H9 (cell line): Measurements from ENCODE around the gene CYP27A1. TPM values are rescaled to one million over a fixed set of nuclear protein-coding genes. Genes with fewer than 3 reads are reported as not detected.

Experiments
- DNase-seq: peaks from one replicate; pipeline ENCODE4 v3.0.0-alpha.2; 2017
- H2AFZ ChIP-seq: one replicate; pipeline ENCODE4 v1.6.1; 2013; ENCODE audit warnings: mild to moderate bottlenecking, low read length, control low read depth, moderate library complexity
- H2AK5ac ChIP-seq: 2 replicates; pipeline ENCODE4 v1.6.1; 2013; ENCODE audit warnings: low read length, control low read depth, mixed read lengths; ENCODE audit not compliant: insufficient read length
- H2BK120ac ChIP-seq: one replicate; pipeline ENCODE4 v1.6.1; 2013; ENCODE audit warnings: low read depth, mild to moderate bottlenecking, low read length, control low read depth, inconsistent platforms; ENCODE audit not compliant: poor library complexity, severe bottlenecking
- H2BK12ac ChIP-seq: 2 replicates; pipeline ENCODE4 v1.6.1; 2013; ENCODE audit warnings: low read length, control low read depth, mixed read lengths, low read depth; ENCODE audit not compliant: insufficient read length
- H2BK15ac ChIP-seq: 2 replicates; pipeline ENCODE4 v1.6.1; 2013; ENCODE audit warnings: low read depth, low read length, control low read depth
- H2BK20ac ChIP-seq: one replicate; pipeline ENCODE4 v1.6.1; 2013; ENCODE audit warnings: low read depth, mild to moderate bottlenecking, low read length, control low read depth, inconsistent platforms; ENCODE audit not compliant: poor library complexity, severe bottlenecking
- H2BK5ac ChIP-seq: 2 replicates; pipeline ENCODE4 v1.6.1; 2013; ENCODE audit warnings: low read length, control low read depth, mixed read lengths; ENCODE audit not compliant: insufficient read length
- H3K14ac ChIP-seq: 2 replicates; pipeline ENCODE4 v1.6.1; 2013; ENCODE audit warnings: low read length, control low read depth; ENCODE audit not compliant: insufficient read depth
- H3K18ac ChIP-seq: 2 replicates; pipeline ENCODE4 v1.6.1; 2013; ENCODE audit warnings: low read depth, mild to moderate bottlenecking, mixed read lengths, low read length, control low read depth; ENCODE audit not compliant: insufficient read length
- H3K23ac ChIP-seq: 2 replicates; pipeline ENCODE4 v1.6.1; 2013; ENCODE audit warnings: low read length, control low read depth, mixed read lengths, low read depth; ENCODE audit not compliant: insufficient read length
- H3K23me2 ChIP-seq: 2 replicates; pipeline ENCODE4 v1.6.1; 2013; ENCODE audit warnings: low read depth, mild to moderate bottlenecking, mixed read lengths, low read length, control low read depth; ENCODE audit not compliant: insufficient read length, poor library complexity, severe bottlenecking
- H3K27ac ChIP-seq: 2 replicates; pipeline ENCODE4 v1.5.1; 2013; ENCODE audit warnings: low read length, control low read depth, mixed read lengths, low read depth; ENCODE audit not compliant: insufficient read length
- H3K27me3 ChIP-seq: 2 replicates; pipeline ENCODE4 v1.6.1; 2013; ENCODE audit warnings: low read length, control low read depth, inconsistent platforms; ENCODE audit not compliant: insufficient read depth
- H3K4ac ChIP-seq: 2 replicates; pipeline ENCODE4 v1.6.1; 2013; ENCODE audit warnings: low read depth, mild to moderate bottlenecking, control low read depth, inconsistent platforms, low read length, moderate library complexity
- H3K4me1 ChIP-seq: 2 replicates; pipeline ENCODE4 v1.6.1; 2013; ENCODE audit warnings: low read length, control low read depth, inconsistent platforms; ENCODE audit not compliant: insufficient read depth
- H3K4me2 ChIP-seq: 2 replicates; pipeline ENCODE4 v1.6.1; 2013; ENCODE audit warnings: low read length, control low read depth, mixed read lengths; ENCODE audit not compliant: insufficient read length, insufficient read depth
- H3K56ac ChIP-seq: 2 replicates; pipeline ENCODE4 v1.6.1; 2013; ENCODE audit warnings: low read depth, mild to moderate bottlenecking, mixed read lengths, low read length, control low read depth; ENCODE audit not compliant: insufficient read length
- H3K79me1 ChIP-seq: 2 replicates; pipeline ENCODE4 v1.6.1; 2013; ENCODE audit warnings: low read depth, mild to moderate bottlenecking, moderate library complexity, low read length, control low read depth, inconsistent platforms; ENCODE audit not compliant: insufficient read depth, poor library complexity, severe bottlenecking
- H3K79me2 ChIP-seq: 2 replicates; pipeline ENCODE4 v1.6.1; 2013; ENCODE audit warnings: low read length, control low read depth, inconsistent platforms; ENCODE audit not compliant: insufficient read depth
- H3K9ac ChIP-seq: 2 replicates; pipeline ENCODE4 v1.6.1; 2013; ENCODE audit warnings: low read length, control low read depth, mixed read lengths; ENCODE audit not compliant: insufficient read length; ENCODE audit errors: extremely low read depth
- H3K9me3 ChIP-seq: one replicate; pipeline ENCODE4 v1.6.1; 2013; ENCODE audit warnings: low read depth, low read length, inconsistent platforms; ENCODE audit not compliant: control insufficient read depth
- H3T11ph ChIP-seq: one replicate; pipeline ENCODE4 v1.6.1; 2013; ENCODE audit warnings: mild to moderate bottlenecking, low read length, control low read depth, inconsistent platforms
- H4K20me1 ChIP-seq: one replicate; pipeline ENCODE4 v1.6.1; 2013; ENCODE audit not compliant: control insufficient read depth, insufficient read length, insufficient read depth
- H4K5ac ChIP-seq: 2 replicates; pipeline ENCODE4 v1.6.1; 2013; ENCODE audit warnings: low read depth, mild to moderate bottlenecking, mixed read lengths, low read length, control low read depth; ENCODE audit not compliant: insufficient read length
- H4K8ac ChIP-seq: replicated peaks from 2 replicates; pipeline ENCODE4 v1.6.1; 2013; ENCODE audit warnings: low read length, control low read depth, mixed read lengths, low read depth; ENCODE audit not compliant: insufficient read length
- H4K91ac ChIP-seq: 2 replicates; pipeline ENCODE4 v1.6.1; 2013; ENCODE audit warnings: low read depth, mild to moderate bottlenecking, moderate library complexity, mixed read lengths, low read length, control low read depth; ENCODE audit not compliant: insufficient read length
- H3K27ac Mint-ChIP-seq, 3 experiments: 2 replicates in 2 of 3; 3 replicates in 1 of 3; pipeline ENCODE4 v1.8.0; 2020 to 2021; ENCODE audit warnings: mixed read lengths in 3 of 3, mild to moderate bottlenecking in 1 of 3, moderate library complexity in 1 of 3
- H3K27me3 Mint-ChIP-seq: 2 replicates; pipeline ENCODE4 v1.8.0; 2021; ENCODE audit warnings: low read depth, mild to moderate bottlenecking, moderate library complexity, mixed read lengths
- H3K36me3 Mint-ChIP-seq, 3 experiments: 2 replicates in 2 of 3; 3 replicates in 1 of 3; pipeline ENCODE4 v1.8.0; 2020 to 2021; ENCODE audit warnings: low read depth in 3 of 3, mixed read lengths in 3 of 3; ENCODE audit not compliant: insufficient read depth in 1 of 3
- H3K4me1 Mint-ChIP-seq, 2 experiments: 2 replicates each; pipeline ENCODE4 v1.8.0; 2020; ENCODE audit warnings: mixed read lengths in 2 of 2
- H3K4me3 Mint-ChIP-seq, 2 experiments: 2 replicates in 1 of 2; 3 replicates in 1 of 2; pipeline ENCODE4 v1.8.0; 2020 to 2021; ENCODE audit warnings: mild to moderate bottlenecking in 2 of 2, mixed read lengths in 2 of 2, moderate library complexity in 1 of 2
- H3K9me3 Mint-ChIP-seq, 2 experiments: 2 replicates in 1 of 2; 3 replicates in 1 of 2; pipeline ENCODE4 v1.8.0; 2020; ENCODE audit warnings: mild to moderate bottlenecking in 2 of 2, mixed read lengths in 2 of 2, moderate library complexity in 1 of 2
- CTCF ChIP-seq: fragments of 200-600 bp; sonication (generic); conservative IDR thresholded peaks from 3 replicates; pipeline ENCODE4 v1.8.0; 2021; ENCODE audit warnings: antibody characterized with exemption, mild to moderate bottlenecking
- WGBS: extraction: QIAGEN DNeasy Blood & Tissue Kit; methylation state at CpG from one replicate; pipeline ENCODE4 v1.1.7; 2013; ENCODE audit warnings: missing lambda C conversion rate, low lambda C conversion rate, mixed read lengths; ENCODE audit not compliant: insufficient read length; ENCODE audit errors: extremely low coverage; 5-methylcytosine and 5-hydroxymethylcytosine counted together
- total RNA-seq: library from RNA; stranded (reverse); gene quantifications from 2 replicates; pipeline ENCODE4 v1.2.1, GENCODE V29; 2021

Gene CYP27A1
- total RNA-seq, 1 experiment from 2014 or later: 3.1 TPM

GRCh38 chr2:218859988-218860831 is 78.3 kb downstream of the CYP27A1 start:
- no peaks in the 10 kb centered on the region for H3K9me3 ChIP-seq
- TF ChIP-seq CTCF: no peak
- no peak overlapping the region for H3K27ac Mint-ChIP-seq
- H3K4me1 Mint-ChIP-seq: peaks cover 21 to 47% of the 10 kb centered on the region in 2 experiments
- no peak overlapping the region for H4K8ac ChIP-seq
- no peak overlapping the region for H2BK12ac ChIP-seq
- H4K5ac ChIP-seq: no peak overlapping the region
- no peak overlapping the region for H3K9ac ChIP-seq
- no peak overlapping the region for H2BK20ac ChIP-seq
- no peak for DNase-seq
- H3K79me1 ChIP-seq: no peaks in the 10 kb centered on the region
- no peak overlapping the region for H3K4ac ChIP-seq
- H3K18ac ChIP-seq: no peak overlapping the region
- no peak overlapping the region for H2BK120ac ChIP-seq
- peak overlapping the region; percentile 48 to 79 for H3K4me3 Mint-ChIP-seq
- no peak overlapping the region for H2AK5ac ChIP-seq
- no peaks in the 10 kb centered on the region for H3K36me3 Mint-ChIP-seq
- H2BK15ac ChIP-seq: no peak overlapping the region
- no peak overlapping the region for H2BK5ac ChIP-seq
- peaks cover 3% of the 10 kb centered on the region for H3K23me2 ChIP-seq
- H3K4me2 ChIP-seq: peak overlapping the region; percentile 12
- peaks cover 2% of the 10 kb centered on the region; the same call in 1 of the 2 replicates for H3K4me1 ChIP-seq
- no peak overlapping the region for H3T11ph ChIP-seq
- no peak overlapping the region for H3K27ac ChIP-seq
- peaks cover 78% of the 10 kb centered on the region for H3K27me3 ChIP-seq
- WGBS: no CpG with 5 or more reads among the region's 47 CpGs
- no peaks in the 10 kb centered on the region for H4K20me1 ChIP-seq
- peaks cover 98% of the 10 kb centered on the region for H3K27me3 Mint-ChIP-seq
- H4K91ac ChIP-seq: no peak overlapping the region
- H3K23ac ChIP-seq: no peak overlapping the region
- H3K56ac ChIP-seq: no peak overlapping the region
- no peak overlapping the region for H3K14ac ChIP-seq
- no peaks in the 10 kb centered on the region; a peak in 1 of 5 replicates for H3K9me3 Mint-ChIP-seq
- no peaks in the 10 kb centered on the region for H3K79me2 ChIP-seq
- H2AFZ ChIP-seq: no peak overlapping the region
